Right cardiac atrium (tissue), 5 donors: ENCODE measurements around the gene PTTG1IP. TPM values are rescaled to one million over a fixed set of nuclear protein-coding genes. Genes with fewer than 3 reads are reported as not detected.
"Not testable (repeated sequence)": the region's sequence is repeated elsewhere in the genome, so short reads cannot be mapped to it uniquely, and the experiment has no call there.

Experiments
- ATAC-seq, 2 donors: fragments of 200-7000 bp; cut with Tn5 transposase; one replicate each; pipeline versions ENCODE4 v1.8.0 to v1.9.1; 2020; ENCODE audit warnings: moderate library complexity in 2 of 2, mild to moderate bottlenecking in 1 of 2
- DNase-seq, 3 donors: peaks; one replicate each; pipeline ENCODE4 v3.0.0-alpha.2; 2020
- H3K27ac ChIP-seq: one replicate; pipeline ENCODE4 v1.5.1; 2013; ENCODE audit warnings: mild to moderate bottlenecking, low read length, control low read depth, moderate library complexity
- H3K27me3 ChIP-seq: one replicate; pipeline ENCODE4 v1.6.1; 2013; ENCODE audit not compliant: control insufficient read depth, insufficient read depth
- H3K4me1 ChIP-seq: one replicate; pipeline ENCODE4 v1.6.1; 2013; ENCODE audit warnings: low read length; ENCODE audit not compliant: control insufficient read depth, insufficient read depth
- H3K4me3 ChIP-seq: one replicate; pipeline ENCODE4 v1.5.1; 2013; ENCODE audit warnings: low read length, control low read depth
- H3K9me3 ChIP-seq: one replicate; pipeline ENCODE4 v1.6.1; 2013; ENCODE audit warnings: low read length; ENCODE audit not compliant: control insufficient read depth
- WGBS: extraction: QIAGEN DNeasy Blood & Tissue Kit; methylation state at CpG from one replicate; pipeline ENCODE4 v1.1.7; 2013; 5-methylcytosine and 5-hydroxymethylcytosine counted together
- intact Hi-C, 4 donors: fragments of 100-400 bp; cut with DNase I; formaldehyde crosslinking; loops; one replicate each; pipeline versions ENCODE4 v1.11.0 to v1.14.0; 2022 to 2023
- polyA plus RNA-seq: library from polyadenylated mRNA; stranded (reverse); fragments of 200-250 nt; gene quantifications from one replicate; pipeline ENCODE4 v1.2.3, GENCODE V29; 2013
- total RNA-seq, 4 donors: library from RNA; stranded (reverse); fragmentation: NEBNext Ultra II Directional; extraction: Animal tissue kit (Norgen Biotek cat#: 25700); gene quantifications; one replicate each; pipeline ENCODE4 v1.2.1, GENCODE V29; 2021
- donor health status: healthy with polysubstance abuse.
- donor health status: DM: no; HTN: yes; CAD: no.
- donor health status: DM: no; HTN: no; CAD: no.
- donor health status: DM: no; HTN: yes; CAD: no; lungs with severe emphysema.
- donor health status: DM: yes; HTN: yes; CAD: no.

PTTG1IP gene
- total and polyA plus RNA-seq, 5 donors: 172 to 206 (median 195) TPM

GRCh38 chr21:44887126-44887806 lies 13.8 kb upstream of the PTTG1IP start:
- H3K27me3 ChIP-seq: no peaks in the 10 kb centered on the region
- ATAC-seq (no peak), DNase-seq (peak; percentile 5 to 28 (median 27))
- no peaks in the 10 kb centered on the region for H3K9me3 ChIP-seq
- no peaks in the 10 kb centered on the region for H3K4me1 ChIP-seq
- 92% methylated on average over 11 of the region's 11 CpGs for WGBS
- no peak overlapping the region for H3K27ac ChIP-seq
- H3K4me3 ChIP-seq: no peak overlapping the region
- intact Hi-C loops: no loop called here

- no peak for ATAC-seq
- Histone ChIP-seq H3K4me3 (no peak overlapping the region), H3K9me3 (no peaks in the 10 kb centered on the region), H3K4me1 (no peaks in the 10 kb centered on the region), H3K27ac (no peak overlapping the region), H3K27me3 (no peaks in the 10 kb centered on the region)
- intact Hi-C loops: no loop called here
- 89% methylated on average over 44 of the region's 44 CpGs for WGBS
- DNase-seq: peak in 2 of 3 donors; percentile 44 to 61
These were observed 12.9 kb upstream of the PTTG1IP start for GRCh38 chr21:44886113-44887075.

- no peak overlapping the region for H3K4me3 ChIP-seq
- DNase-seq (peak in 1 of 3 donors; percentile 36), ATAC-seq (no peak)
- H3K4me1 ChIP-seq: no peaks in the 10 kb centered on the region
- no peaks in the 10 kb centered on the region for H3K9me3 ChIP-seq
- WGBS: 84% methylated on average over 11 of the region's 11 CpGs
- no peak overlapping the region for H3K27ac ChIP-seq
- no peaks in the 10 kb centered on the region for H3K27me3 ChIP-seq
- intact Hi-C loops: no loop called here
These were observed 12.1 kb upstream of the PTTG1IP start for GRCh38 chr21:44885615-44886014.

- ATAC-seq (no peak), DNase-seq (peak in 1 of 3 donors; percentile 21)
- no peak overlapping the region for H3K27ac ChIP-seq
These were observed 10.6 kb upstream of the PTTG1IP start for GRCh38 chr21:44884097-44884496.

GRCh38 chr21:44883250-44883649 lies 9.8 kb upstream of the PTTG1IP start:
- Histone ChIP-seq H3K4me1 (no peaks in the 10 kb centered on the region), H3K27me3 (no peaks in the 10 kb centered on the region), H3K27ac (no peak overlapping the region), H3K9me3 (no peaks in the 10 kb centered on the region), H3K4me3 (no peak overlapping the region)
- DNase-seq: peak in 1 of 3 donors; percentile 31
- intact Hi-C loops: no loop called here
- ATAC-seq: no peak
- 88% methylated on average over 11 of the region's 11 CpGs for WGBS

More at GRCh38 chr21:44884097-44884496, 10.6 kb upstream of the PTTG1IP start:
- no peaks in the 10 kb centered on the region for H3K27me3 ChIP-seq
- WGBS: 62% methylated on average over 7 of the region's 7 CpGs
- intact Hi-C loops: no loop called here
- no peaks in the 10 kb centered on the region for H3K4me1 ChIP-seq
- no peaks in the 10 kb centered on the region for H3K9me3 ChIP-seq
- H3K4me3 ChIP-seq: no peak overlapping the region

DNA sequence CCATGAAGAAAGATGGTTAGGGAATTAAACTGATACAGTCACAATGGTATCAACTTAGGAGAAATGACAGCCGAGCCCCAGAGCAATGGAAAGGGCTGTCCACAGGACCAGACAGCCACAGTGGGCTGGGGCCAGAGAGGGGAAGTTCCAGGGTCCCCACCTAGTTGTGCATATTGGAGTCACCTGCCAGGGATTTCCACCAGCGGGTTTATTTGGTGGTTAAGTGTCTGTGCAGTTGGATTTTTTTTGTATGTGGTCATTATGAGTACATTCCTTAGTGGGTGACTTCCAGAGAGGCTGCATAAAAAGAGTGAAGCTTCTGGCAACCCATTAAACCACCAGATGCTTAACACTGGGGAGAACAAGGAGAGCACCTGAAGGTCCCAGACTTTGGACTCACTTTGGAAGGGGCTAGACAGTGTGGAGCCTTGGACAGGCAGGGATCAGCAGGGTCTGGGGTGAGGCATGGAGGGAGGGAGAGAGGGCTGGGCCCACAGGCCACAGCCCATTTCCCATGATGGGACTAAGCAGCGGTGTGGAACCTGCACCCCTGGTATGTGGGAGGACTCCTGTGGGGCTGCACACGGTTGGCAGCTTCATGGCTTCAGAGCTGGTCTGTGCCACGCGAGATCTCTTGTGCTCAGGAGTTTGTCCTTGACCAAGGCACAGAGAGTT lies 7.8 kb upstream of the PTTG1IP start:
- Histone ChIP-seq H3K4me3 (no peak overlapping the region), H3K9me3 (no peaks in the 10 kb centered on the region), H3K27ac (peak overlapping the region; percentile 51), H3K4me1 (no peaks in the 10 kb centered on the region), H3K27me3 (no peaks in the 10 kb centered on the region)
- 68% methylated on average over 6 of the region's 6 CpGs for WGBS
- intact Hi-C loops: no loop called here
- ATAC-seq (peak; percentile 6 to 14), DNase-seq (peak in 1 of 3 donors; percentile 27)

- WGBS: 56% methylated on average over 8 of the region's 8 CpGs
- no peaks in the 10 kb centered on the region for H3K4me1 ChIP-seq
- DNase-seq: peak in 1 of 3 donors; percentile 23
These were observed 7.1 kb upstream of the PTTG1IP start for GRCh38 chr21:44880405-44881197.

DNA sequence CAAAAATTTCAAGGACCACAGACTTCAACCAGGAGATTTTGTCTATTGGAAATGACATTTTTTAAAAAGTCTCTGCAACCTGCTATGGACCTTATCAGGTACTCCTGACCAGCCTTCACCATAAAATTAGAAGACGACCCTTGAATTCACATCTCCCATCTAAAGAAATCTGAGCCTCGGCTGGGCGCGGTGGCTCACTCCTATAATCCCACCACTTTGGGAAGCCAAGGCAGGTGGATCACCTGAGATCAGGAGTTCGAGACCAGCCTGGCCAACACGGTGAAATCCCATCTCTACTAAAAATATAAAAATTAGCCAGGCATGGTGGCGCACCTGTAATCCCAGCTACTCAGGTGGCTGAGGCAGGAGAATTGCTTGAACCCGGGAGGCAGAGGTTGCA lies 5.7 kb upstream of the PTTG1IP start:
- intact Hi-C loops: loop anchor here in 1 of 4 donors (10.0 kb wide), 1 partner anchor 74 kb away; the partner anchor contains the start of gene UBE2G2
- H3K4me3 ChIP-seq, H3K27ac ChIP-seq, H3K27me3 ChIP-seq, H3K4me1 ChIP-seq, H3K9me3 ChIP-seq, ATAC-seq: not testable (repeated sequence)
- DNase-seq: peak in 1 of 3 donors; percentile 7
- WGBS: 94% methylated on average over 8 of the region's 8 CpGs

More at GRCh38 chr21:44880405-44881197, 7.1 kb upstream of the PTTG1IP start:
- H3K27ac ChIP-seq: peak overlapping the region; percentile 17
- no peaks in the 10 kb centered on the region for H3K27me3 ChIP-seq
- intact Hi-C loops: no loop called here
- peak in 1 of 2 donors; percentile 55 for ATAC-seq
- no peaks in the 10 kb centered on the region for H3K9me3 ChIP-seq
- H3K4me3 ChIP-seq: no peak overlapping the region

DNA sequence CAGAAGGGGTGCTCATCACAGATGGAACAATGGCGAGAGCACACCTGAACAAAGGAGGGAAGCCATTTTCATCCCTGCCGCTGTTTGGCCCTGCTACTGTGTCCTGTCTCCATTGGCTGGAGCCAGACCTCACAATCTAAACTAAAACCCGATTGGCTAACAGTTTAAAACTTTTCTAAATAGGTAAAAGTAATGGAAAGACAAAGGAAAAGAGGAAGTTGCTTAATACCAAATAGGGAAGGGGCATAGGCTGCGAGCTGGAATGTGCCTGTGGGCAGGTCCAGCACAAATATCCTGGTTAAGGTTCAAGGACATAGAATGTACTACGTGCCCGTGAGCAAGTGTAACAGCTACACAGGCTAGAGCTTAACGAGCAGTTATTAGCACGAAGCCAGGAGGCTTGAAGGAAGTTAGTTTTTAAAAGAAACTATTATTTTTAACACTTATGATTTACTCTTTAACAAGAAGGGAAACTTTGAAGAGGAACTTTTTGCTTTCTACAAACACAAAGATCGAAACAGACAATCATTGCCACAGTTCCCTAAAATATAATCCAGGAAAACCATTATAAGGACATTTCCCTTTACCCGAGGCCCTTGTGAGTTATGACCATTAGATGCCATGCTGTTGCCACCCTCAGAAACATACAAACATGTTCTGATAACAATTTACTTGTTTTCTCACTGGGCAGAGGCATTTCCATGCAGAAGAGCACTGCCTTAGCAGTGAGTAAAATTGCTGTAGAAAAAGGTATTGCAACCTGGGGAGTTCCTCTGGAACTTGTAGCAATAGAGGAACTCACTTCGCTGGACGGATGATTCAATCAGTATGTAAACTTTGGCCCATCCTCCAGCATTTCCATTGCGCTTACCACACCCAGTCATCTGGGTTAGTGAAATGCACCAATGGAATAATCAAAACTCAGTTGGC lies 4.8 kb upstream of the PTTG1IP start:
- WGBS: 74% methylated on average over 13 of the region's 13 CpGs
- H3K4me1 ChIP-seq: no peaks in the 10 kb centered on the region
- intact Hi-C loops: loop anchor here in 1 of 4 donors (10.0 kb wide), 1 partner anchor 74 kb away; the partner anchor contains the start of gene UBE2G2
- DNase-seq (peak in 2 of 3 donors; percentile 9 to 33), ATAC-seq (no peak)
- no peak overlapping the region for H3K4me3 ChIP-seq
- no peak overlapping the region for H3K27ac ChIP-seq
- no peaks in the 10 kb centered on the region for H3K27me3 ChIP-seq
- H3K9me3 ChIP-seq: no peaks in the 10 kb centered on the region
